Right lung (tissue), 5 donors: ENCODE results near the gene TIGAR. TPM values are rescaled to one million over a fixed set of nuclear protein-coding genes. Genes with fewer than 3 reads are reported as not detected.
A peak's percentile ranks its signal among the peaks of the same experiment; 100 is the strongest.

Experiments
- DNase-seq, 2 donors: peaks; one replicate each; pipeline ENCODE4 v3.0.0-alpha.2; 2013
- polyA plus RNA-seq, 5 donors: library from polyadenylated mRNA; unstranded; fragments of 120-200 nt; gene quantifications; one replicate each; pipeline versions ENCODE4 v1.2.1 to v1.2.3, GENCODE V29; 2013; ENCODE audit warnings: inconsistent platforms in 1 of 5, low replicate concordance in 1 of 5; ENCODE audit not compliant: insufficient read length in 5 of 5, insufficient read depth in 1 of 5

TIGAR gene
- polyA plus RNA-seq, 5 donors, result 2.4 to 13.1 (median 3.2) TPM

GRCh38 chr12:4300883-4301282, 20.1 kb upstream of the TIGAR start:
- no peak for DNase-seq

- no peak for DNase-seq
Measured at GRCh38 chr12:4301932-4302501, 19.0 kb upstream of the TIGAR start.

- DNase-seq, result no peak
Measured at GRCh38 chr12:4302881-4303280, 18.1 kb upstream of the TIGAR start.

- no peak for DNase-seq
Measured at GRCh38 chr12:4303750-4304149, 17.3 kb upstream of the TIGAR start.

GRCh38 chr12:4307593-4308333, 13.2 kb upstream of the TIGAR start:
- peak; percentile 56 to 65 for DNase-seq

- DNase-seq, result no peak
Measured at GRCh38 chr12:4308334-4308950, 12.6 kb upstream of the TIGAR start.

- DNase-seq, result no peak
Measured at GRCh38 chr12:4311776-4312175, 9.2 kb upstream of the TIGAR start.

- no peak for DNase-seq
Measured at GRCh38 chr12:4312251-4312650, 8.8 kb upstream of the TIGAR start.

- DNase-seq, result no peak
Measured at GRCh38 chr12:4320497-4320852, 538 bp upstream of the TIGAR start.

GRCh38 chr12:4322726-4323125, 1.7 kb downstream of the TIGAR start:
- DNase-seq, result no peak

- DNase-seq, result no peak
Measured at GRCh38 chr12:4323396-4323795, 2.4 kb downstream of the TIGAR start.

GRCh38 chr12:4324366-4324765, 3.4 kb downstream of the TIGAR start:
- DNase-seq, result no peak

GRCh38 chr12:4325966-4326365, 5.0 kb downstream of the TIGAR start:
- no peak for DNase-seq

- DNase-seq, result no peak
Measured at GRCh38 chr12:4327293-4327692, 6.3 kb downstream of the TIGAR start.

- DNase-seq, result no peak
Measured at GRCh38 chr12:4330203-4330602, 9.2 kb downstream of the TIGAR start.

- DNase-seq, result no peak
Measured at GRCh38 chr12:4331221-4331620, 10.2 kb downstream of the TIGAR start.

GRCh38 chr12:4331842-4332241, 10.8 kb downstream of the TIGAR start:
- DNase-seq, result no peak

GRCh38 chr12:4346931-4347330, 25.9 kb downstream of the TIGAR start:
- no peak for DNase-seq

GRCh38 chr12:4353785-4354208, 32.8 kb downstream of the TIGAR start:
- peak in 1 of 2 donors; percentile 1 for DNase-seq

GRCh38 chr12:4355156-4356040, 34.4 kb downstream of the TIGAR start:
- DNase-seq, result no peak

- no peak for DNase-seq
Measured at GRCh38 chr12:4356041-4356327, 35.0 kb downstream of the TIGAR start.

GRCh38 chr12:4366090-4366489, 45.1 kb downstream of the TIGAR start:
- DNase-seq, result no peak

- DNase-seq, result no peak
Measured at GRCh38 chr12:4369548-4369947, 48.5 kb downstream of the TIGAR start.
